Measurements from ENCODE around the gene CCM2L. TPM values are rescaled to one million over a fixed set of nuclear protein-coding genes. Genes with fewer than 3 reads are reported as not detected.

CCM2L gene
- total and polyA plus RNA-seq, 9 of the 15 experiments (the other 6 are each of a cell fraction or from before 2014, with no cell fraction given): 0.04 TPM; not detected in 8

- ChIA-PET CTCF (ENCODE audit: low intra/inter-chr PET ratio) (no interaction called here), POLR2A (interaction anchor here (0.6 to 0.7 kb wide), 3 partner anchors 85 to 253 kb away, joined by 3 read pairs; no protein-coding TSS in a partner anchor)
- in situ Hi-C loops (cut with MboI) (no loop called here), intact Hi-C loops (cut with micrococcal nuclease) (no loop called here)
- no peak for FAIRE-seq
- 14% methylated on average over 6 of the region's 8 CpGs for WGBS (ENCODE audit: insufficient coverage, low coverage, missing lambda C conversion rate)
- Histone ChIP-seq H4K20me1 (replicated peaks; ENCODE audit: control insufficient read depth, insufficient read depth, low read length) (peaks cover 2% of the 10 kb centered on the region; the same call in 1 of the 2 replicates), H2AFZ (ENCODE audit: low read depth, low read length) (no peak overlapping the region), H3K36me3 (ENCODE audit: control insufficient read depth, insufficient read depth, low read length) (no peaks in the 10 kb centered on the region), H3K4me1 (replicated peaks in 1 of 2; ENCODE audit: control insufficient read depth in 2 of 2, insufficient read depth in 2 of 2, low read length in 2 of 2) (no peaks in the 10 kb centered on the region; a peak in 1 of 5 replicates), H3K4me3 (no peak overlapping the region), H3K9me1 (ENCODE audit: control insufficient read depth, insufficient read depth, low read length) (no peaks in the 10 kb centered on the region), H3K79me2 (ENCODE audit: control insufficient read depth, insufficient read depth, low read length) (no peaks in the 10 kb centered on the region), H3K9ac (ENCODE audit: insufficient read depth in 1 of 2, low read depth in 2 of 2, low read length in 2 of 2) (0 out of 4 replicates have a peak overlapping the region, but pooled peaks of 1 of the 2 experiments have one; percentile 13), H3K27me3 (ENCODE audit: control insufficient read depth in 2 of 2, insufficient read depth in 2 of 2, low read length in 2 of 2) (peaks cover 30 to 46% of the 10 kb centered on the region in 2 experiments), H3K9me3 (replicated peaks; ENCODE audit: control insufficient read depth, insufficient read depth, low read depth, low read length) (no peaks in the 10 kb centered on the region), H3K4me2 (ENCODE audit: insufficient read depth, low read length) (no peak overlapping the region), H3K27ac (ENCODE audit: extremely low read depth, low read depth, low read length) (no peak overlapping the region)
- no TSS peak for BruUV-seq (replicated peaks)
- TF ChIP-seq BCOR (IDR thresholded peaks at IDR 0.05): no peak
- no peak for TF ChIP-seq ZC3H11A (IDR thresholded peaks at IDR 0.05; ENCODE audit: low read depth, low read length)
- TF ChIP-seq ESRRA (IDR thresholded peaks at IDR 0.05; ENCODE audit: borderline replicate concordance, low read depth): peak; percentile 69
- TF ChIP-seq CTCF (IDR thresholded peaks at IDR 0.05 in 2 of 3, conservative IDR thresholded peaks at IDR 0.05 in 1 of 3; ENCODE audit: insufficient read depth in 2 of 3, low read depth in 1 of 3, low read length in 3 of 3): peak in 2 of 3 experiments; percentile 14 to 28; a peak in 2 of 6 replicates
- peak in 1 of 4 experiments; percentile 8 for DNase-seq (ENCODE audit: extremely low read depth in 1 of 4, low spot score in 3 of 4)
- peak; percentile 40; the same call in 1 of the 3 replicates for ATAC-seq
These were observed 69.4 kb downstream of the CCM2L start for GRCh38 chr20:32079655-32080109.

Data from K562 (cell line).